RCC 7860 (cell line): ENCODE results near the gene ARHGEF9.

Source experiments
- DNase-seq: peaks from one replicate; pipeline ENCODE4 v3.0.0-alpha.2; 2015; ENCODE audit warnings: low spot score
- FAIRE-seq: peaks from 2 replicates; lab custom pipeline; 2012; peaks lifted over from hg19 to GRCh38; lab: Jason Lieb, UNC

Gene ARHGEF9

GRCh38 chrX:63747331-63747730, 37.7 kb downstream of the ARHGEF9 start:
- FAIRE-seq = no peak
- no peak for DNase-seq

- no peak for FAIRE-seq
- DNase-seq = no peak
Measured at GRCh38 chrX:63746715-63747114, 38.3 kb downstream of the ARHGEF9 start.

- DNase-seq (no peak), FAIRE-seq (no peak)
Measured at GRCh38 chrX:63746278-63746677, 38.7 kb downstream of the ARHGEF9 start.

- FAIRE-seq = no peak
- DNase-seq = no peak
Measured at GRCh38 chrX:63744850-63745394, 40.1 kb downstream of the ARHGEF9 start.

GRCh38 chrX:63743596-63743995, 41.4 kb downstream of the ARHGEF9 start:
- DNase-seq (no peak), FAIRE-seq (no peak)

- DNase-seq (no peak), FAIRE-seq (no peak)
Measured at GRCh38 chrX:63740382-63740781, 44.6 kb downstream of the ARHGEF9 start.

- no peak for FAIRE-seq
- no peak for DNase-seq
Measured at GRCh38 chrX:63739885-63740284, 45.1 kb downstream of the ARHGEF9 start.

GRCh38 chrX:63738696-63739095, 46.3 kb downstream of the ARHGEF9 start:
- no peak for DNase-seq
- FAIRE-seq = no peak

GRCh38 chrX:63737131-63737921, 47.7 kb downstream of the ARHGEF9 start:
- DNase-seq (no peak), FAIRE-seq (no peak)

- FAIRE-seq (no peak), DNase-seq (no peak)
Measured at GRCh38 chrX:63735882-63736281, 49.1 kb downstream of the ARHGEF9 start.

- DNase-seq = no peak
- FAIRE-seq = no peak
Measured at GRCh38 chrX:63720293-63720692, 64.7 kb downstream of the ARHGEF9 start.

GRCh38 chrX:63719633-63720032, 65.4 kb downstream of the ARHGEF9 start:
- DNase-seq = no peak
- FAIRE-seq = no peak

GRCh38 chrX:63718010-63718694, 66.9 kb downstream of the ARHGEF9 start:
- FAIRE-seq (no peak), DNase-seq (no peak)

- DNase-seq = no peak
- no peak for FAIRE-seq
Measured at GRCh38 chrX:63713526-63713925, 71.5 kb downstream of the ARHGEF9 start.

- FAIRE-seq = no peak
- no peak for DNase-seq
Measured at GRCh38 chrX:63708801-63709200, 76.2 kb downstream of the ARHGEF9 start.

GRCh38 chrX:63702556-63702955, 82.5 kb downstream of the ARHGEF9 start:
- FAIRE-seq (no peak), DNase-seq (no peak)

GRCh38 chrX:63686878-63687714, 97.9 kb downstream of the ARHGEF9 start:
- FAIRE-seq (peak; percentile 26), DNase-seq (peak; percentile 21)

GRCh38 chrX:63680423-63680822, 104.6 kb downstream of the ARHGEF9 start:
- DNase-seq = no peak
- FAIRE-seq = no peak

GRCh38 chrX:63679432-63679831, 105.6 kb downstream of the ARHGEF9 start:
- DNase-seq = no peak
- FAIRE-seq = no peak

- DNase-seq (no peak), FAIRE-seq (no peak)
Measured at GRCh38 chrX:63675716-63676115, 109.3 kb downstream of the ARHGEF9 start.

- no peak for FAIRE-seq
- DNase-seq = no peak
Measured at GRCh38 chrX:63673896-63674295, 111.1 kb downstream of the ARHGEF9 start.
